ENCODE results near the gene POLR2E. TPM values are rescaled to one million over a fixed set of nuclear protein-coding genes. Genes with fewer than 3 reads are reported as not detected.

Gene POLR2E
- total and polyA plus RNA-seq, 9 of the 15 experiments (the other 6 are each of a cell fraction or from before 2014, with no cell fraction given) = 3.4 to 413 (median 244) TPM

- TF ChIP-seq ZC3H8 (IDR thresholded peaks at IDR 0.05) (no peak), FIP1L1 (IDR thresholded peaks at IDR 0.05; ENCODE audit: low read depth, low read length, poor library complexity, severe bottlenecking) (peak; percentile 41), MTA2 (IDR thresholded peaks at IDR 0.05; ENCODE audit: low read depth) (no peak), SRSF3 (IDR thresholded peaks at IDR 0.05; ENCODE audit: insufficient read depth, low read length) (no peak), TARDBP (IDR thresholded peaks at IDR 0.05) (no peak), ZNF212 (CRISPR knock-in tag; IDR thresholded peaks at IDR 0.05) (no peak), ZNF3 (CRISPR knock-in tag; IDR thresholded peaks at IDR 0.05) (no peak), HDAC1 (IDR thresholded peaks at IDR 0.05) (peak in 1 of 2 experiments; percentile 55; a peak in 1 of 4 replicates), E2F6 (IDR thresholded peaks at IDR 0.05; ENCODE audit: borderline replicate concordance in 1 of 2, extremely low read depth in 1 of 2, insufficient read depth in 1 of 2, insufficient read length in 1 of 2, low read depth in 1 of 2, low read length in 1 of 2, poor library complexity in 1 of 2, severe bottlenecking in 1 of 2) (peak in 1 of 2 experiments; percentile 74), RNF2 (IDR thresholded peaks at IDR 0.05) (no peak), ZNF740 (CRISPR knock-in tag; IDR thresholded peaks at IDR 0.05) (no peak; the same call in 1 of the 2 replicates), ZNF740 (tag; IDR thresholded peaks at IDR 0.05) (no peak), ZNF445 (CRISPR knock-in tag; IDR thresholded peaks at IDR 0.05; ENCODE audit: low read depth) (no peak), ZNF830 (CRISPR knock-in tag; IDR thresholded peaks at IDR 0.05) (no peak), THAP12 (CRISPR knock-in tag; IDR thresholded peaks at IDR 0.05) (peak; percentile 60; the same call in 1 of the 2 replicates), CREM (IDR thresholded peaks at IDR 0.05; ENCODE audit: low read depth) (no peak)
- TF ChIP-seq, protein P1, sequence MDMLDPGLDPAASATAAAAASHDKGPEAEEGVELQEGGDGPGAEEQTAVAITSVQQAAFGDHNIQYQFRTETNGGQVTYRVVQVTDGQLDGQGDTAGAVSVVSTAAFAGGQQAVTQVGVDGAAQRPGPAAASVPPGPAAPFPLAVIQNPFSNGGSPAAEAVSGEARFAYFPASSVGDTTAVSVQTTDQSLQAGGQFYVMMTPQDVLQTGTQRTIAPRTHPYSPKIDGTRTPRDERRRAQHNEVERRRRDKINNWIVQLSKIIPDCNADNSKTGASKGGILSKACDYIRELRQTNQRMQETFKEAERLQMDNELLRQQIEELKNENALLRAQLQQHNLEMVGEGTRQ (CRISPR knock-in tag; IDR thresholded peaks at IDR 0.05) = peak; percentile 84
- TF ChIP-seq, protein P2, sequence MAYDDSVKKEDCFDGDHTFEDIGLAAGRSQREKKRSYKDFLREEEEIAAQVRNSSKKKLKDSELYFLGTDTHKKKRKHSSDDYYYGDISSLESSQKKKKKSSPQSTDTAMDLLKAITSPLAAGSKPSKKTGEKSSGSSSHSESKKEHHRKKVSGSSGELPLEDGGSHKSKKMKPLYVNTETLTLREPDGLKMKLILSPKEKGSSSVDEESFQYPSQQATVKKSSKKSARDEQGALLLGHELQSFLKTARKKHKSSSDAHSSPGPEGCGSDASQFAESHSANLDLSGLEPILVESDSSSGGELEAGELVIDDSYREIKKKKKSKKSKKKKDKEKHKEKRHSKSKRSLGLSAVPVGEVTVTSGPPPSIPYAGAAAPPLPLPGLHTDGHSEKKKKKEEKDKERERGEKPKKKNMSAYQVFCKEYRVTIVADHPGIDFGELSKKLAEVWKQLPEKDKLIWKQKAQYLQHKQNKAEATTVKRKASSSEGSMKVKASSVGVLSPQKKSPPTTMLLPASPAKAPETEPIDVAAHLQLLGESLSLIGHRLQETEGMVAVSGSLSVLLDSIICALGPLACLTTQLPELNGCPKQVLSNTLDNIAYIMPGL (CRISPR knock-in tag; IDR thresholded peaks at IDR 0.05) = no peak
- TF ChIP-seq, protein P3, sequence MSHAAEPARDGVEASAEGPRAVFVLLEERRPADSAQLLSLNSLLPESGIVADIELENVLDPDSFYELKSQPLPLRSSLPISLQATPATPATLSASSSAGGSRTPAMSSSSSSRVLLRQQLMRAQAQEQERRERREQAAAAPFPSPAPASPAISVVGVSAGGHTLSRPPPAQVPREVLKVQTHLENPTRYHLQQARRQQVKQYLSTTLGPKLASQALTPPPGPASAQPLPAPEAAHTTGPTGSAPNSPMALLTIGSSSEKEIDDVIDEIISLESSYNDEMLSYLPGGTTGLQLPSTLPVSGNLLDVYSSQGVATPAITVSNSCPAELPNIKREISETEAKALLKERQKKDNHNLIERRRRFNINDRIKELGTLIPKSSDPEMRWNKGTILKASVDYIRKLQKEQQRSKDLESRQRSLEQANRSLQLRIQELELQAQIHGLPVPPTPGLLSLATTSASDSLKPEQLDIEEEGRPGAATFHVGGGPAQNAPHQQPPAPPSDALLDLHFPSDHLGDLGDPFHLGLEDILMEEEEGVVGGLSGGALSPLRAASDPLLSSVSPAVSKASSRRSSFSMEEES (CRISPR knock-in tag; IDR thresholded peaks at IDR 0.05) = 0 out of 2 replicates have a peak, but pooled peaks have one; percentile 17
These were observed 28.3 kb downstream of the POLR2E start, which contains the start of gene ARHGAP45 (continued) for GRCh38 chr19:1066748-1067340.

Measured in K562 (cell line).